H9 (cell line): ENCODE results near the gene CEP85L. TPM values are rescaled to one million over a fixed set of nuclear protein-coding genes. Genes with fewer than 3 reads are reported as not detected.

ENCODE experiments used
- DNase-seq: peaks from one replicate; pipeline ENCODE4 v3.0.0-alpha.2; 2017
- H2AFZ ChIP-seq: one replicate; pipeline ENCODE4 v1.6.1; 2013; ENCODE audit warnings: mild to moderate bottlenecking, low read length, control low read depth, moderate library complexity
- H2AK5ac ChIP-seq: 2 replicates; pipeline ENCODE4 v1.6.1; 2013; ENCODE audit warnings: low read length, control low read depth, mixed read lengths; ENCODE audit not compliant: insufficient read length
- H2BK120ac ChIP-seq: one replicate; pipeline ENCODE4 v1.6.1; 2013; ENCODE audit warnings: low read depth, mild to moderate bottlenecking, low read length, control low read depth, inconsistent platforms; ENCODE audit not compliant: poor library complexity, severe bottlenecking
- H2BK12ac ChIP-seq: 2 replicates; pipeline ENCODE4 v1.6.1; 2013; ENCODE audit warnings: low read length, control low read depth, mixed read lengths, low read depth; ENCODE audit not compliant: insufficient read length
- H2BK15ac ChIP-seq: 2 replicates; pipeline ENCODE4 v1.6.1; 2013; ENCODE audit warnings: low read depth, low read length, control low read depth
- H2BK20ac ChIP-seq: one replicate; pipeline ENCODE4 v1.6.1; 2013; ENCODE audit warnings: low read depth, mild to moderate bottlenecking, low read length, control low read depth, inconsistent platforms; ENCODE audit not compliant: poor library complexity, severe bottlenecking
- H2BK5ac ChIP-seq: 2 replicates; pipeline ENCODE4 v1.6.1; 2013; ENCODE audit warnings: low read length, control low read depth, mixed read lengths; ENCODE audit not compliant: insufficient read length
- H3K14ac ChIP-seq: 2 replicates; pipeline ENCODE4 v1.6.1; 2013; ENCODE audit warnings: low read length, control low read depth; ENCODE audit not compliant: insufficient read depth
- H3K18ac ChIP-seq: 2 replicates; pipeline ENCODE4 v1.6.1; 2013; ENCODE audit warnings: low read depth, mild to moderate bottlenecking, mixed read lengths, low read length, control low read depth; ENCODE audit not compliant: insufficient read length
- H3K23ac ChIP-seq: 2 replicates; pipeline ENCODE4 v1.6.1; 2013; ENCODE audit warnings: low read length, control low read depth, mixed read lengths, low read depth; ENCODE audit not compliant: insufficient read length
- H3K23me2 ChIP-seq: 2 replicates; pipeline ENCODE4 v1.6.1; 2013; ENCODE audit warnings: low read depth, mild to moderate bottlenecking, mixed read lengths, low read length, control low read depth; ENCODE audit not compliant: insufficient read length, poor library complexity, severe bottlenecking
- H3K27ac ChIP-seq: 2 replicates; pipeline ENCODE4 v1.5.1; 2013; ENCODE audit warnings: low read length, control low read depth, mixed read lengths, low read depth; ENCODE audit not compliant: insufficient read length
- H3K27me3 ChIP-seq: 2 replicates; pipeline ENCODE4 v1.6.1; 2013; ENCODE audit warnings: low read length, control low read depth, inconsistent platforms; ENCODE audit not compliant: insufficient read depth
- H3K4ac ChIP-seq: 2 replicates; pipeline ENCODE4 v1.6.1; 2013; ENCODE audit warnings: low read depth, mild to moderate bottlenecking, control low read depth, inconsistent platforms, low read length, moderate library complexity
- H3K4me1 ChIP-seq: 2 replicates; pipeline ENCODE4 v1.6.1; 2013; ENCODE audit warnings: low read length, control low read depth, inconsistent platforms; ENCODE audit not compliant: insufficient read depth
- H3K4me2 ChIP-seq: 2 replicates; pipeline ENCODE4 v1.6.1; 2013; ENCODE audit warnings: low read length, control low read depth, mixed read lengths; ENCODE audit not compliant: insufficient read length, insufficient read depth
- H3K56ac ChIP-seq: 2 replicates; pipeline ENCODE4 v1.6.1; 2013; ENCODE audit warnings: low read depth, mild to moderate bottlenecking, mixed read lengths, low read length, control low read depth; ENCODE audit not compliant: insufficient read length
- H3K79me1 ChIP-seq: 2 replicates; pipeline ENCODE4 v1.6.1; 2013; ENCODE audit warnings: low read depth, mild to moderate bottlenecking, moderate library complexity, low read length, control low read depth, inconsistent platforms; ENCODE audit not compliant: insufficient read depth, poor library complexity, severe bottlenecking
- H3K79me2 ChIP-seq: 2 replicates; pipeline ENCODE4 v1.6.1; 2013; ENCODE audit warnings: low read length, control low read depth, inconsistent platforms; ENCODE audit not compliant: insufficient read depth
- H3K9ac ChIP-seq: 2 replicates; pipeline ENCODE4 v1.6.1; 2013; ENCODE audit warnings: low read length, control low read depth, mixed read lengths; ENCODE audit not compliant: insufficient read length; ENCODE audit errors: extremely low read depth
- H3K9me3 ChIP-seq: one replicate; pipeline ENCODE4 v1.6.1; 2013; ENCODE audit warnings: low read depth, low read length, inconsistent platforms; ENCODE audit not compliant: control insufficient read depth
- H3T11ph ChIP-seq: one replicate; pipeline ENCODE4 v1.6.1; 2013; ENCODE audit warnings: mild to moderate bottlenecking, low read length, control low read depth, inconsistent platforms
- H4K20me1 ChIP-seq: one replicate; pipeline ENCODE4 v1.6.1; 2013; ENCODE audit not compliant: control insufficient read depth, insufficient read length, insufficient read depth
- H4K5ac ChIP-seq: 2 replicates; pipeline ENCODE4 v1.6.1; 2013; ENCODE audit warnings: low read depth, mild to moderate bottlenecking, mixed read lengths, low read length, control low read depth; ENCODE audit not compliant: insufficient read length
- H4K8ac ChIP-seq: replicated peaks from 2 replicates; pipeline ENCODE4 v1.6.1; 2013; ENCODE audit warnings: low read length, control low read depth, mixed read lengths, low read depth; ENCODE audit not compliant: insufficient read length
- H4K91ac ChIP-seq: 2 replicates; pipeline ENCODE4 v1.6.1; 2013; ENCODE audit warnings: low read depth, mild to moderate bottlenecking, moderate library complexity, mixed read lengths, low read length, control low read depth; ENCODE audit not compliant: insufficient read length
- H3K27ac Mint-ChIP-seq, 3 experiments: 2 replicates in 2 of 3; 3 replicates in 1 of 3; pipeline ENCODE4 v1.8.0; 2020 to 2021; ENCODE audit warnings: mixed read lengths in 3 of 3, mild to moderate bottlenecking in 1 of 3, moderate library complexity in 1 of 3
- H3K27me3 Mint-ChIP-seq: 2 replicates; pipeline ENCODE4 v1.8.0; 2021; ENCODE audit warnings: low read depth, mild to moderate bottlenecking, moderate library complexity, mixed read lengths
- H3K36me3 Mint-ChIP-seq, 3 experiments: 2 replicates in 2 of 3; 3 replicates in 1 of 3; pipeline ENCODE4 v1.8.0; 2020 to 2021; ENCODE audit warnings: low read depth in 3 of 3, mixed read lengths in 3 of 3; ENCODE audit not compliant: insufficient read depth in 1 of 3
- H3K4me1 Mint-ChIP-seq, 2 experiments: 2 replicates each; pipeline ENCODE4 v1.8.0; 2020; ENCODE audit warnings: mixed read lengths in 2 of 2
- H3K4me3 Mint-ChIP-seq, 2 experiments: 2 replicates in 1 of 2; 3 replicates in 1 of 2; pipeline ENCODE4 v1.8.0; 2020 to 2021; ENCODE audit warnings: mild to moderate bottlenecking in 2 of 2, mixed read lengths in 2 of 2, moderate library complexity in 1 of 2
- H3K9me3 Mint-ChIP-seq, 2 experiments: 2 replicates in 1 of 2; 3 replicates in 1 of 2; pipeline ENCODE4 v1.8.0; 2020; ENCODE audit warnings: mild to moderate bottlenecking in 2 of 2, mixed read lengths in 2 of 2, moderate library complexity in 1 of 2
- CTCF ChIP-seq: fragments of 200-600 bp; sonication (generic); conservative IDR thresholded peaks from 3 replicates; pipeline ENCODE4 v1.8.0; 2021; ENCODE audit warnings: antibody characterized with exemption, mild to moderate bottlenecking
- WGBS: extraction: QIAGEN DNeasy Blood & Tissue Kit; methylation state at CpG from one replicate; pipeline ENCODE4 v1.1.7; 2013; ENCODE audit warnings: missing lambda C conversion rate, low lambda C conversion rate, mixed read lengths; ENCODE audit not compliant: insufficient read length; ENCODE audit errors: extremely low coverage; 5-methylcytosine and 5-hydroxymethylcytosine counted together
- total RNA-seq: library from RNA; stranded (reverse); gene quantifications from 2 replicates; pipeline ENCODE4 v1.2.1, GENCODE V29; 2021

Gene CEP85L
- total RNA-seq, 1 experiment from 2014 or later: 3.8 TPM

GRCh38 chr6:118494091-118494490 is 157.3 kb downstream of the CEP85L start:
- DNase-seq: no peak
- H2AK5ac ChIP-seq: no peak overlapping the region
- H3K27ac ChIP-seq: no peak overlapping the region
- no peaks in the 10 kb centered on the region; a peak in 1 of 4 replicates for H3K4me1 Mint-ChIP-seq
- H2BK120ac ChIP-seq: no peak overlapping the region
- H3K36me3 Mint-ChIP-seq: peaks cover 4 to 9% (median 7%) of the 10 kb centered on the region in 3 experiments; a peak in 3 of 7 replicates
- no CpG with 5 or more reads among the region's 3 CpGs for WGBS
- H3K4me3 Mint-ChIP-seq: no peak overlapping the region
- no peaks in the 10 kb centered on the region for H3K4me1 ChIP-seq
- no peaks in the 10 kb centered on the region for H3K27me3 Mint-ChIP-seq
- no peaks in the 10 kb centered on the region for H3K9me3 ChIP-seq
- no peak overlapping the region for H3T11ph ChIP-seq
- H2BK20ac ChIP-seq: no peak overlapping the region
- no peak overlapping the region for H2BK5ac ChIP-seq
- H4K8ac ChIP-seq: no peak overlapping the region
- H3K27ac Mint-ChIP-seq: no peak overlapping the region
- no peak overlapping the region for H2BK15ac ChIP-seq
- no peak overlapping the region for H3K23ac ChIP-seq
- no peaks in the 10 kb centered on the region for H3K79me1 ChIP-seq
- no peaks in the 10 kb centered on the region for H3K79me2 ChIP-seq
- H3K18ac ChIP-seq: no peak overlapping the region
- no peak overlapping the region for H3K14ac ChIP-seq
- no peak overlapping the region for H3K4me2 ChIP-seq
- no peak overlapping the region for H3K4ac ChIP-seq
- peaks cover 0 to 6% of the 10 kb centered on the region in 2 experiments; a peak in 2 of 5 replicates for H3K9me3 Mint-ChIP-seq
- H3K56ac ChIP-seq: no peak overlapping the region
- no peak overlapping the region for H3K9ac ChIP-seq
- no peaks in the 10 kb centered on the region for H4K20me1 ChIP-seq
- H2BK12ac ChIP-seq: no peak overlapping the region
- H2AFZ ChIP-seq: no peak overlapping the region
- no peak overlapping the region for H4K5ac ChIP-seq
- H3K27me3 ChIP-seq: no peaks in the 10 kb centered on the region
- no peaks in the 10 kb centered on the region for H3K23me2 ChIP-seq
- no peak for TF ChIP-seq CTCF
- H4K91ac ChIP-seq: no peak overlapping the region
